GM04503 (cell line): Measurements from ENCODE around the gene ASPSCR1.

Experiments used
- DNase-seq: peaks from one replicate; pipeline ENCODE4 v3.0.0-alpha.2; 2012; ENCODE audit warnings: low read depth

Gene ASPSCR1

GRCh38 chr17:82013772-82014321 is 36.4 kb downstream of the ASPSCR1 start:
- no peak for DNase-seq

GRCh38 chr17:82014432-82014831 is 37.0 kb downstream of the ASPSCR1 start:
- no peak for DNase-seq

GRCh38 chr17:82014971-82015310 is 37.5 kb downstream of the ASPSCR1 start:
- DNase-seq, result no peak

GRCh38 chr17:82015311-82015971 is 38.0 kb downstream of the ASPSCR1 start:
- DNase-seq, result no peak

- DNase-seq, result no peak
Observed at GRCh38 chr17:82016061-82016874, 38.8 kb downstream of the ASPSCR1 start.

- no peak for DNase-seq
Observed at GRCh38 chr17:82016875-82017459, 39.5 kb downstream of the ASPSCR1 start.

GRCh38 chr17:82017612-82018151 is 40.3 kb downstream of the ASPSCR1 start:
- no peak for DNase-seq

GRCh38 chr17:82018152-82018988 is 40.9 kb downstream of the ASPSCR1 start:
- no peak for DNase-seq

GRCh38 chr17:82018989-82019689 is 41.7 kb downstream of the ASPSCR1 start:
- DNase-seq, result no peak

GRCh38 chr17:82019690-82020571 is 42.5 kb downstream of the ASPSCR1 start:
- no peak for DNase-seq

- DNase-seq, result no peak
Observed at GRCh38 chr17:82020572-82021106, 43.2 kb downstream of the ASPSCR1 start.

- no peak for DNase-seq
Observed at GRCh38 chr17:82021107-82021899, 43.9 kb downstream of the ASPSCR1 start.

- no peak for DNase-seq
Observed at GRCh38 chr17:82021900-82022309, 44.5 kb downstream of the ASPSCR1 start.

- no peak for DNase-seq
Observed at GRCh38 chr17:82022310-82022980, 45.0 kb downstream of the ASPSCR1 start, which contains the start of gene CENPX. TSS of gene CENPX (minus strand) at chr17:82022878. CDS start at chr17:82022861, 17 bp downstream.

- peak; percentile 94 for DNase-seq
Observed at GRCh38 chr17:82022981-82023446, 45.6 kb downstream of the ASPSCR1 start, which contains the start of gene LRRC45. TSS of gene LRRC45 (plus strand) at chr17:82023305. CDS start at chr17:82023644, 339 bp downstream.

GRCh38 chr17:82023447-82024241 is 46.2 kb downstream of the ASPSCR1 start:
- no peak for DNase-seq

GRCh38 chr17:82024859-82025258 is 47.4 kb downstream of the ASPSCR1 start:
- no peak for DNase-seq
